HepG2 (cell line): ENCODE data around the gene UQCRC1. TPM values are rescaled to one million over a fixed set of nuclear protein-coding genes. Genes with fewer than 3 reads are reported as not detected.
A peak's percentile ranks its signal among the peaks of the same experiment; 100 is the strongest.

Source experiments
- CREM ChIP-seq, 2 experiments: sonication (generic) in 1 of 2; formaldehyde crosslinking in 1 of 2; IDR thresholded peaks; 2 replicates each; pipeline versions ENCODE4 v1.4.0 to v1.6.1; 2016 to 2020; ENCODE audit warnings: antibody characterized with exemption in 1 of 2, mild to moderate bottlenecking in 1 of 2, missing genetic modification reagents in 1 of 2
- GZF1 ChIP-seq: sonication (generic); formaldehyde crosslinking; IDR thresholded peaks from 2 replicates; pipeline ENCODE4 v1.5.1; 2020; ENCODE audit warnings: mild to moderate bottlenecking, missing genetic modification reagents
- MEF2D ChIP-seq: sonication (generic); formaldehyde crosslinking; IDR thresholded peaks from 2 replicates; pipeline ENCODE4 v1.5.1; 2020; ENCODE audit warnings: mild to moderate bottlenecking, missing genetic modification reagents
- MYNN ChIP-seq: sonication (generic); formaldehyde crosslinking; IDR thresholded peaks from 2 replicates; pipeline ENCODE4 v1.4.0; 2020; ENCODE audit warnings: mild to moderate bottlenecking, low read depth, missing genetic modification reagents
- NR2F6 ChIP-seq, 2 experiments: IDR thresholded peaks; 2 replicates each; pipeline ENCODE4 v1.6.1; 2016; ENCODE audit warnings: antibody characterized with exemption in 1 of 2, mild to moderate bottlenecking in 1 of 2
- PAXIP1 ChIP-seq: sonication (generic); formaldehyde crosslinking; conservative IDR thresholded peaks from 2 replicates; pipeline ENCODE4 v1.4.0; 2020; ENCODE audit warnings: mild to moderate bottlenecking, missing genetic modification reagents, moderate library complexity
- POLR2G ChIP-seq: fragments of 200-400 bp; formaldehyde crosslinking; IDR thresholded peaks from 2 replicates; pipeline ENCODE4 v1.6.1; 2018; ENCODE audit warnings: mild to moderate bottlenecking, low read depth, low read length, moderate library complexity
- TOE1 ChIP-seq: sonication (generic); formaldehyde crosslinking; IDR thresholded peaks from 2 replicates; pipeline ENCODE4 v1.4.0; 2020; ENCODE audit warnings: mild to moderate bottlenecking, missing genetic modification reagents
- ZMYM3 ChIP-seq: sonication (generic); formaldehyde crosslinking; IDR thresholded peaks from 2 replicates; pipeline ENCODE4 v1.5.1; 2020; ENCODE audit warnings: mild to moderate bottlenecking, missing genetic modification reagents
- ZNF30 ChIP-seq: sonication (generic); formaldehyde crosslinking; IDR thresholded peaks from 2 replicates; pipeline ENCODE4 v1.5.0; 2020; ENCODE audit warnings: mild to moderate bottlenecking, missing genetic modification reagents
- ZNF431 ChIP-seq: sonication (generic); formaldehyde crosslinking; IDR thresholded peaks from 2 replicates; pipeline ENCODE4 v1.9.0; 2022; ENCODE audit warnings: missing genetic modification reagents, low read depth, mild to moderate bottlenecking, borderline replicate concordance
- ZNF512B ChIP-seq: sonication (generic); formaldehyde crosslinking; IDR thresholded peaks from 2 replicates; pipeline ENCODE4 v1.5.1; 2020; ENCODE audit warnings: missing genetic modification reagents, mild to moderate bottlenecking, borderline replicate concordance
- ZNF720 ChIP-seq: sonication (generic); formaldehyde crosslinking; IDR thresholded peaks from 2 replicates; pipeline ENCODE4 v1.4.0; 2020; ENCODE audit warnings: missing genetic modification reagents
- ZNF724P ChIP-seq: sonication (generic); formaldehyde crosslinking; IDR thresholded peaks from 2 replicates; pipeline ENCODE4 v1.8.0; 2022; ENCODE audit warnings: missing genetic modification reagents, borderline replicate concordance
- polyA plus RNA-seq, 8 experiments: library from polyadenylated mRNA; depleted of rRNA in 3 of 8; stranded (reverse) in 7 of 8; unstranded in 1 of 8; fragments of >200 nt; fragmentation: Illumina TruSeq in 4 of 8; extraction: Trizol in 4 of 8; gene quantifications; 2 replicates each; pipeline versions ENCODE4 v1.2.1 to v1.2.3, GENCODE V29; 2011 to 2016; ENCODE audit warnings: low read depth in 4 of 8, missing spikeins in 1 of 8, mixed read lengths in 1 of 8; ENCODE audit not compliant: insufficient read depth in 1 of 8
- total RNA-seq, 5 experiments: library from RNA; depleted of rRNA; stranded (reverse); fragments of >200 nt; fragmentation: Illumina TruSeq; extraction: Trizol; gene quantifications; 2 replicates each; pipeline ENCODE4 v1.2.3, GENCODE V29; 2016; ENCODE audit warnings: low read depth in 1 of 5

UQCRC1 gene
- total and polyA plus RNA-seq, 2 of the 13 experiments (the other 11 are each of a cell fraction or from before 2014, with no cell fraction given) = 316 to 680 TPM

GRCh38 chr3:48572517-48572916 is 36.9 kb downstream of the UQCRC1 start (continued):
- no peak for TF ChIP-seq GZF1 (CRISPR knock-in tag)
- TF ChIP-seq PAXIP1 (CRISPR knock-in tag) = peak; percentile 36; the same call in 1 of the 2 replicates
- no peak for TF ChIP-seq MEF2D (CRISPR knock-in tag)
- TF ChIP-seq ZNF512B = no peak
- TF ChIP-seq ZNF30 (CRISPR knock-in tag) = no peak
- TF ChIP-seq NR2F6 (IDR thresholded peaks at IDR 0.05) = peak; percentile 12; the same call in 1 of the 2 replicates
- TF ChIP-seq NR2F6 (CRISPR knock-in tag; IDR thresholded peaks at IDR 0.05) = peak; percentile 31; the same call in 1 of the 2 replicates
- TF ChIP-seq TOE1 (CRISPR knock-in tag) = no peak
- TF ChIP-seq ZMYM3 (CRISPR knock-in tag) = no peak
- TF ChIP-seq ZNF431 (CRISPR knock-in tag) = no peak
- TF ChIP-seq MYNN (CRISPR knock-in tag) = no peak
- TF ChIP-seq POLR2G = no peak
- no peak for TF ChIP-seq ZNF720 (CRISPR knock-in tag)
- TF ChIP-seq ZNF724P (CRISPR knock-in tag) = no peak
- TF ChIP-seq CREM (IDR thresholded peaks at IDR 0.05) = no peak
- no peak for TF ChIP-seq CREM (CRISPR knock-in tag; IDR thresholded peaks at IDR 0.05)
